Measurements from ENCODE around the gene RMI2.

DNA sequence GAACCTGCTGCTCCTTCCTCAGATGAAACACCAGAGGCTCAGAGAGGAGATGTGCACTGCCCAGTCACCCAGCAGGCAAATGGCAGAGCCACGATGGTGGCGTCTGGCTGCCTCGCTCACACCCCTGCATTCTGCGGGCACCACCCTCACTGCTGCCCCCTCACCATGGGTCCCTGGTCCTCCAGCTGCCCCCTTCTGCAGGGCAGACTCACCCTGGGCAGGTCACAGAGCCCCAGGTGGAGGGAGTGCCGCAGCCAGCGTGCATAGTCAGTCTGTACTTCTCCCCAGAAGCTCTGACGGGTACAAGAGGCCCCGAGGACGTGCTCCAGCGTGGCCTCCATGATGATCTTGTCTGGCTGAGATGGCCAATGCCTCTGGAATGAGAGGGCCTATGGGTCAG, 52.9 kb downstream of the RMI2 start:
- no peak for TF ChIP-seq GATA2 (IDR thresholded peaks at IDR 0.05; ENCODE audit: low read depth, low read length)
- no peak for TF ChIP-seq GATA3 (IDR thresholded peaks at IDR 0.05; ENCODE audit: low read depth, low read length)

All from SH-SY5Y (cell line).